Lower lobe of right lung (tissue), 2 donors: ENCODE data around the gene SH3PXD2B. TPM values are rescaled to one million over a fixed set of nuclear protein-coding genes. Genes with fewer than 3 reads are reported as not detected.

Experiments
- ATAC-seq, 2 donors: fragments of 200-7000 bp; cut with Tn5 transposase; one replicate each; pipeline ENCODE4 v1.9.1; 2020 to 2022; ENCODE audit warnings: mild to moderate bottlenecking in 2 of 2, moderate library complexity in 2 of 2
- DNase-seq: peaks from one replicate; pipeline ENCODE4 v3.0.0-alpha.2; 2020
- H3K27ac ChIP-seq: fragments of 200-600 bp; one replicate; pipeline ENCODE4 v1.8.0; 2022
- H3K27me3 ChIP-seq: fragments of 200-600 bp; one replicate; pipeline ENCODE4 v1.8.0; 2022; ENCODE audit warnings: low read depth
- H3K36me3 ChIP-seq: fragments of 200-600 bp; one replicate; pipeline ENCODE4 v1.8.0; 2022; ENCODE audit warnings: mild to moderate bottlenecking
- H3K4me1 ChIP-seq: fragments of 200-600 bp; one replicate; pipeline ENCODE4 v1.8.0; 2022
- H3K4me3 ChIP-seq: fragments of 200-600 bp; one replicate; pipeline ENCODE4 v1.8.0; 2022; ENCODE audit warnings: mild to moderate bottlenecking
- H3K9me3 ChIP-seq: fragments of 200-600 bp; one replicate; pipeline ENCODE4 v1.8.0; 2022
- CTCF ChIP-seq: fragments of 200-600 bp; IDR thresholded peaks from one replicate; pipeline ENCODE4 v1.8.0; 2022; ENCODE audit warnings: antibody characterized with exemption, mild to moderate bottlenecking
- intact Hi-C: fragments of 100-400 bp; cut with DNase I; formaldehyde crosslinking; loops from one replicate; pipeline ENCODE4 v1.11.0; 2022
- total RNA-seq: library from RNA; stranded (reverse); fragmentation: NEBNext Ultra II Directional; extraction: Animal tissue kit (Norgen Biotek cat#: 25700); gene quantifications from one replicate; pipeline ENCODE4 v1.2.1, GENCODE V29; 2021
- donor health status: DM: no; HTN: yes; CAD: no; lungs with severe emphysema.

The SH3PXD2B gene
- total RNA-seq, 1 donor from 2014 or later = 49.8 TPM

- no peak for DNase-seq
- no peaks in the 10 kb centered on the region for H3K36me3 ChIP-seq
- no peak overlapping the region for H3K27ac ChIP-seq
- H3K27me3 ChIP-seq = no peaks in the 10 kb centered on the region
- no peak overlapping the region for H3K4me3 ChIP-seq
- H3K4me1 ChIP-seq = peaks cover 56% of the 10 kb centered on the region
- ATAC-seq = no peak
- TF ChIP-seq CTCF = no peak
- no peaks in the 10 kb centered on the region for H3K9me3 ChIP-seq
- intact Hi-C loops = no loop called here
These were observed 13.0 kb downstream of the SH3PXD2B start for GRCh38 chr5:172441262-172441751.

GRCh38 chr5:172440486-172440885 lies 13.8 kb downstream of the SH3PXD2B start:
- H3K9me3 ChIP-seq = no peaks in the 10 kb centered on the region
- DNase-seq = no peak
- no peak for TF ChIP-seq CTCF
- no peak overlapping the region for H3K4me3 ChIP-seq
- H3K27ac ChIP-seq = no peak overlapping the region
- intact Hi-C loops = no loop called here
- H3K27me3 ChIP-seq = no peaks in the 10 kb centered on the region
- peaks cover 48% of the 10 kb centered on the region for H3K4me1 ChIP-seq
- no peaks in the 10 kb centered on the region for H3K36me3 ChIP-seq
- no peak for ATAC-seq

GRCh38 chr5:172439785-172440477 lies 14.4 kb downstream of the SH3PXD2B start:
- Histone ChIP-seq H3K27ac (no peak overlapping the region), H3K4me3 (no peak overlapping the region), H3K27me3 (no peaks in the 10 kb centered on the region), H3K4me1 (peaks cover 42% of the 10 kb centered on the region), H3K36me3 (no peaks in the 10 kb centered on the region), H3K9me3 (no peaks in the 10 kb centered on the region)
- intact Hi-C loops = no loop called here
- peak; percentile 70 for DNase-seq
- peak; percentile 50 to 57 for ATAC-seq
- no peak for TF ChIP-seq CTCF

GRCh38 chr5:172438319-172438668 lies 16.0 kb downstream of the SH3PXD2B start:
- Histone ChIP-seq H3K4me1 (peaks cover 26% of the 10 kb centered on the region), H3K27ac (no peak overlapping the region), H3K27me3 (no peaks in the 10 kb centered on the region), H3K9me3 (no peaks in the 10 kb centered on the region), H3K36me3 (no peaks in the 10 kb centered on the region), H3K4me3 (no peak overlapping the region)
- no peak for ATAC-seq
- intact Hi-C loops = no loop called here
- no peak for DNase-seq
- no peak for TF ChIP-seq CTCF

GRCh38 chr5:172437445-172438318 lies 16.6 kb downstream of the SH3PXD2B start:
- no peaks in the 10 kb centered on the region for H3K9me3 ChIP-seq
- H3K27ac ChIP-seq = peak overlapping the region; percentile 4
- no peaks in the 10 kb centered on the region for H3K27me3 ChIP-seq
- no peak overlapping the region for H3K4me3 ChIP-seq
- ATAC-seq (peak; percentile 76 to 87), DNase-seq (peak; percentile 76)
- peaks cover 21% of the 10 kb centered on the region for H3K4me1 ChIP-seq
- intact Hi-C loops = no loop called here
- H3K36me3 ChIP-seq = no peaks in the 10 kb centered on the region
- TF ChIP-seq CTCF = no peak
